Measurements from ENCODE around the gene TCF25. TPM values are rescaled to one million over a fixed set of nuclear protein-coding genes. Genes with fewer than 3 reads are reported as not detected.

Gene TCF25
- total RNA-seq, 3 donors from 2014 or later: 179 to 217 (median 212) TPM

DNA sequence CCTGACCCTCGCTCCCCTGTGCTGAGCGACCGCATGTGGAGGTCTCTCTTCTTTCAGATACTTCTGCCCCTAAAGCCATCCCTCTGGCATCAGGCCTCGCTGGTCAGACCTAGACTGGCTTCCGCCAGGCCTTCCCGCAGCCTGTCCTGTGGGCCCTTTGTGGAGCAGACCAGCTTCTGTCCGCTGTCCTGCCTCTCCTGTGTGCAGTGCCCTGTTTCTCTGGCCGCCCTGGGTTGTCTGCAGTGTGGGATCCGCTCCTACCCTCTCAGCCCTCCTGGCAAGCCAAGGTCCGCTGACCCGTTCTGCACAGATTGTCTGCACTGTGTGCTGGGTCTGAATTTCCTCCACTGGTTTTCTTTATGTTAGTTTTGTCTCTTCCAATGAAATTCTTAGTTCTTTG is 23.8 kb downstream of the TCF25 start:
- Histone ChIP-seq H3K4me3 (no peak overlapping the region), H3K9me3 (no peaks in the 10 kb centered on the region), H3K4me1 (ENCODE audit: low read depth) (no peaks in the 10 kb centered on the region), H3K36me3 (ENCODE audit: low read depth) (peaks cover 4% of the 10 kb centered on the region)
- intact Hi-C loops (cut with DNase I, micrococcal nuclease): no loop called here
- TF ChIP-seq, protein P1, sequence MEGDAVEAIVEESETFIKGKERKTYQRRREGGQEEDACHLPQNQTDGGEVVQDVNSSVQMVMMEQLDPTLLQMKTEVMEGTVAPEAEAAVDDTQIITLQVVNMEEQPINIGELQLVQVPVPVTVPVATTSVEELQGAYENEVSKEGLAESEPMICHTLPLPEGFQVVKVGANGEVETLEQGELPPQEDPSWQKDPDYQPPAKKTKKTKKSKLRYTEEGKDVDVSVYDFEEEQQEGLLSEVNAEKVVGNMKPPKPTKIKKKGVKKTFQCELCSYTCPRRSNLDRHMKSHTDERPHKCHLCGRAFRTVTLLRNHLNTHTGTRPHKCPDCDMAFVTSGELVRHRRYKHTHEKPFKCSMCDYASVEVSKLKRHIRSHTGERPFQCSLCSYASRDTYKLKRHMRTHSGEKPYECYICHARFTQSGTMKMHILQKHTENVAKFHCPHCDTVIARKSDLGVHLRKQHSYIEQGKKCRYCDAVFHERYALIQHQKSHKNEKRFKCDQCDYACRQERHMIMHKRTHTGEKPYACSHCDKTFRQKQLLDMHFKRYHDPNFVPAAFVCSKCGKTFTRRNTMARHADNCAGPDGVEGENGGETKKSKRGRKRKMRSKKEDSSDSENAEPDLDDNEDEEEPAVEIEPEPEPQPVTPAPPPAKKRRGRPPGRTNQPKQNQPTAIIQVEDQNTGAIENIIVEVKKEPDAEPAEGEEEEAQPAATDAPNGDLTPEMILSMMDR (IDR thresholded peaks at IDR 0.05): no peak
- DNase-seq (no peak), ATAC-seq (no peak)

DNA sequence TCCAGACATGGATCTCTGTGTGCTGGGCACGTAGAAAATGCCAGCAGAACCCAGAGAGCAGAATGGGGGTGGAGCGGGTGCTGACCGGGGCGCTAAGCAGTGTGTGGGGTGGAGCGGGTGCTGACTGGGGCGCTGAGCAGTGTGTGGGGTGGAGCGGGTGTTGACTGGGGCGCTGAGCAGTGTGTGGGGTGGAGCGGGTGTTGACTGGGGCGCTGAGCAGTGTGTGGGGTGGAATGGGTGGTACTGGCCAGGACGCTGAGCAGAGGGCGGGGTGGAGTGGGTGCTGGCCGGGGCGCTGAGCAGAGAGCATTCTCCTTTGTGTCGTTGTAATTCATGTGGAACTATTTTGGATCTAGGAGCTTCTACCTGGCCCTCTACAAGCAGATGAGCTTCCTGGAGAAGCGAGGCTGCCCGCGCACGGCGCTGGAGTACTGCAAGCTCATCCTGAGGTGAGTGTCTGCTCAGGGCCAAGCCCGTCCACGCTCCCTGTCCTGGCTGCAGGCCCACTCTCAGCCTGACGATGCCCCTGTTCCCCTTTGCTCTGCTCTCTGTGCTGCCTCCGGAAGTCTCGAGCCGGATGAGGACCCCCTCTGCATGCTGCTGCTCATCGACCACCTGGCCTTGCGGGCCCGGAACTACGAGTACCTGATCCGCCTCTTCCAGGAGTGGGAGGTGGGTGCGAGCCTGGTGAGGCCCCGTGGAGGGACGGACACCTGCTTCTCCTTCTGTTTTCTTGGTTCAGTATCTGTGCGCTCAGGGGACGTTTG is 25.0 kb downstream of the TCF25 start:
- Histone ChIP-seq H3K36me3 (ENCODE audit: low read depth) (peaks cover 4% of the 10 kb centered on the region), H3K4me3 (no peak overlapping the region), H3K4me1 (ENCODE audit: low read depth) (no peaks in the 10 kb centered on the region), H3K9me3 (no peaks in the 10 kb centered on the region)
- intact Hi-C loops (cut with DNase I, micrococcal nuclease): no loop called here
- no peak for ATAC-seq
- TF ChIP-seq, protein P1 (IDR thresholded peaks at IDR 0.05): no peak
- DNase-seq: peak in 1 of 3 donors; percentile 44

DNA sequence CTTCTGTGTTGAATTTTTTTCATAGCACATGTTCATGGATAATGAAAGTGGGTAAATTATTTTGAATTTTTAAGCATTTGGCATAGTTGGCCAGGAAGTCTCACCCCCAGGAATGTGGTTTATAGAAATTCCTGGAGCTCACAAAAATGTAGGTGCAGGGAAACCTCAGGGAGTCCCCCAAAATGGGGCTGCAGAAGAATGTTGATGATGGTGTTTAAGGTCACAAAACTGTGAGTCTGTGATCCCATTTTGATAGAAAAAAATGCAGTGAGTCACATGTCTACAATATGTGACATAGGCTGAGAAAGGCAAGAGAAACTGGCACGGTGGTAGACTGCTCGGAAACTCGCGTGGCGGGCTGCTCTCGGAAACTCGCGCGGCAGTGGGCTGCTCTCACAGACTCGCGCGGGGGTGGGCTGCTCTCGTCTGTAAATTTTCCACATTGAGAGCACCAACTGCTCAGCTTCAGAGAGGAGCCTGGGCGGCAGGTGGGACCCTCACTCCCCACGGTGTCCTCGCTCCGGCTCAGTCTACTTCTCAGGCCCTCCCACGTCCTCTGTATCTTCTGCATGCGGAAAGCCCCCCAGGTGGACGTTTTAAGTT is 26.6 kb downstream of the TCF25 start:
- Histone ChIP-seq H3K4me3 (no peak overlapping the region), H3K36me3 (ENCODE audit: low read depth) (peaks cover 7% of the 10 kb centered on the region), H3K4me1 (ENCODE audit: low read depth) (no peaks in the 10 kb centered on the region), H3K9me3 (no peaks in the 10 kb centered on the region)
- no peak for DNase-seq
- TF ChIP-seq, protein P1 (IDR thresholded peaks at IDR 0.05): no peak
- intact Hi-C loops (cut with DNase I, micrococcal nuclease): no loop called here
- no peak for ATAC-seq

DNA sequence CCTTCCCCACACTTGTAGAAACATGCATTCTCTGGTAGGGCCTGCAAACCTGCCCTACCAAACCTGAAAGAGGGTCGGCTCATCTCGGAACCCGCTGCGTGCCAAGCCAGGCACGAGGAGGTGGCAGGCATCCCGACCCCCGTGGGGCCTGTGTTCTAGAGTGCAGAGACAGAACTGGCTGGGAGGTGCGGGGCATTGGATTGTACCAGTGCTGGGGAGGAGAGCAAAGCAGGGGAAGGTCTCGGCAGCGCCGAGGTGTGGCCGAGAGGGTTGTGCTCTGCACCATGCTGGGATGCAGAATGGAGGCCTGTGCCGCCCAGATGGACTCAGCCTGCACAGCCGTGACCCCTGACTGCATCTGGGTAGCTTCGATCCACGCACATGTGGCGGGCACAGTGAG is 27.5 kb downstream of the TCF25 start:
- TF ChIP-seq, protein P1 (IDR thresholded peaks at IDR 0.05): no peak
- no peak for ATAC-seq
- no peak for DNase-seq
- no peaks in the 10 kb centered on the region for H3K4me1 ChIP-seq (ENCODE audit: low read depth)
- no peaks in the 10 kb centered on the region for H3K9me3 ChIP-seq
- H3K36me3 ChIP-seq (ENCODE audit: low read depth): peaks cover 7% of the 10 kb centered on the region
- H3K4me3 ChIP-seq: no peak overlapping the region
- intact Hi-C loops (cut with DNase I, micrococcal nuclease): no loop called here

DNA sequence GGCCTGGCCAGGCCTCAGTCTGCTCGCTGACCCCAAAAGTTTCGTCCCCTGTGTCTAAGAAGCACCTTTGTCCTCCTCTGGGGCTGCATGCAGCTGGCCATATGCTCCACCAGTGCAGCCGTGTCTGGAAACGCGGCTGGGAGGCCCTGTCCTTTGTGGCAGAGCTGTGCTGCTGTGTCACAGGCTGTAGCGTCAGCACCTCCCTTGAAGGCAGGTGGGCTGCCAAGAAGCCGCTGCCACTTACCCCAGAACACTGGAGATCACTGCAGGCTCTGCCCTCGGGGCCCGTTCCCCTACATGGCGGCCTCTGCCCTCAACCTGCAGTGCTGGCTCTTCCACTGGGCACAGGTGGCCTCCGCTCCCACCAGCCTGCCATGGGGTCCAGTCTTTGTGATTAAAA is 29.6 kb downstream of the TCF25 start:
- peaks cover 11% of the 10 kb centered on the region for H3K36me3 ChIP-seq (ENCODE audit: low read depth)
- TF ChIP-seq, protein P1 (IDR thresholded peaks at IDR 0.05): no peak
- no peak for ATAC-seq
- DNase-seq: no peak
- no peaks in the 10 kb centered on the region for H3K9me3 ChIP-seq
- no peaks in the 10 kb centered on the region for H3K4me1 ChIP-seq (ENCODE audit: low read depth)
- intact Hi-C loops (cut with DNase I, micrococcal nuclease): no loop called here
- no peak overlapping the region for H3K4me3 ChIP-seq
